DOHH2 (cell line): ENCODE results near the gene FOXF2.
"Not testable (repeated sequence)": the region's sequence is repeated elsewhere in the genome, so short reads cannot be mapped to it uniquely, and the experiment has no call there.

Source experiments
- CTCF ChIP-seq: fragments of 200-600 bp; sonication (generic); IDR thresholded peaks from one replicate; pipeline ENCODE4 v1.5.1; 2014; ENCODE audit warnings: antibody characterized with exemption, mild to moderate bottlenecking, low read depth, low read length; ENCODE audit not compliant: poor library complexity, severe bottlenecking
- EZH2phosphoT487 ChIP-seq: fragments of 200-600 bp; sonication (generic); IDR thresholded peaks from 2 replicates; pipeline ENCODE4 v1.6.1; 2017; ENCODE audit warnings: borderline replicate concordance, mild to moderate bottlenecking, antibody characterized with exemption, low read length, moderate library complexity, mixed read lengths

GRCh38 chr6:1369695-1370094 is 19.7 kb upstream of the FOXF2 start:
- TF ChIP-seq CTCF, EZH2phosphoT487: not testable (repeated sequence)
